AG04450 (cell line): ENCODE measurements around the gene ZNF594. TPM values are rescaled to one million over a fixed set of nuclear protein-coding genes. Genes with fewer than 3 reads are reported as not detected.
"Not testable (repeated sequence)": the region's sequence is repeated elsewhere in the genome, so short reads cannot be mapped to it uniquely, and the experiment has no call there.

Experiments
- CTCF ChIA-PET: fragments of 300-600, 350-600 bp; formaldehyde crosslinking; extraction: SDS; loops from one replicate; lab custom pipeline; 2022; ENCODE audit warnings: antibody characterized with exemption, inconsistent platforms; lab: Charles Lee
- POLR2A ChIA-PET: fragments of 350-600 bp; formaldehyde crosslinking; extraction: SDS; loops from one replicate; lab custom pipeline; 2021; ENCODE audit warnings: antibody characterized with exemption, inconsistent platforms; lab: Yijun Ruan, JAX
- DNase-seq: peaks from one replicate; pipeline ENCODE4 v3.0.0-alpha.2; 2011; ENCODE audit warnings: low read depth, low spot score
- H3K27ac ChIP-seq: one replicate; pipeline ENCODE4 v1.5.1; 2012; ENCODE audit warnings: low read depth, low read length, control low read depth
- H3K27me3 ChIP-seq: one replicate; pipeline ENCODE4 v1.6.0; 2012; ENCODE audit warnings: low read length; ENCODE audit not compliant: control insufficient read depth, insufficient read depth
- H3K4me3 ChIP-seq: 2 replicates; pipeline ENCODE4 v1.5.1; 2011; ENCODE audit warnings: mild to moderate bottlenecking, low read depth, low read length, control low read depth
- H3K9me3 ChIP-seq: 2 replicates; pipeline ENCODE4 v1.5.1; 2012; ENCODE audit warnings: low read length; ENCODE audit not compliant: control insufficient read depth, insufficient read depth
- CTCF ChIP-seq: IDR thresholded peaks from 2 replicates; pipeline ENCODE4 v1.5.1; 2011; ENCODE audit warnings: low read depth, low read length, control low read depth, inconsistent platforms
- polyA minus RNA-seq: library from RNA; depleted of rRNA, polyadenylated mRNA; stranded (reverse); fragments of >200 nt; gene quantifications from 2 replicates; pipeline ENCODE4 v1.2.3, GENCODE V29; 2011; rRNA and poly(A)+ RNA removed
- polyA plus RNA-seq: library from polyadenylated mRNA; depleted of rRNA; stranded (reverse); fragments of >200 nt; gene quantifications from 2 replicates; pipeline ENCODE4 v1.2.3, GENCODE V29; 2011; rRNA removed

The ZNF594 gene
- polyA plus RNA-seq (3.6 and 4.5 TPM in 2 replicates), polyA minus RNA-seq (2.6 and 4.6 TPM in 2 replicates)

- H3K27me3 ChIP-seq, result no peaks in the 10 kb centered on the region
- H3K4me3 ChIP-seq, result peak within 1 kb of the TSS; percentile 85
- DNase-seq, result peak; percentile 89
- CTCF ChIA-PET, result interaction anchor here (0.6 to 1.8 kb wide), 5 partner anchors 9 to 247 kb away, joined by 3 to 6 read pairs (median 4); partner anchors contain the start of gene C1QBP
- TF ChIP-seq CTCF, result peak; percentile 67
- peak within 1 kb of the TSS; percentile 65 for H3K27ac ChIP-seq
- peaks cover 35% of the 10 kb centered on the region for H3K9me3 ChIP-seq
- POLR2A ChIA-PET, result interaction anchor here (0.6 to 1.0 kb wide), 8 partner anchors 14 to 318 kb away, joined by 3 to 7 read pairs (median 4); partner anchors contain the start of gene RABEP1
Observed at GRCh38 chr17:5191541-5192417, at the start of gene ZNF594. Gene ZNF594, minus strand, starts transcription at chr17:5191868. Its CDS starts 7,612 bp downstream, at chr17:5184256.

GRCh38 chr17:5239769-5240168 lies 48.1 kb upstream of the ZNF594 start:
- H3K4me3 ChIP-seq, H3K9me3 ChIP-seq, H3K27me3 ChIP-seq, DNase-seq, H3K27ac ChIP-seq, POLR2A ChIA-PET: not testable (repeated sequence)
- CTCF ChIA-PET, result interaction anchor here (0.6 to 1.7 kb wide), 2 partner anchors 9 to 13 kb away, joined by 3 to 7 read pairs; no protein-coding TSS in a partner anchor

GRCh38 chr17:5238333-5238732 lies 46.7 kb upstream of the ZNF594 start:
- Histone ChIP-seq H3K27ac (no peak overlapping the region), H3K27me3 (no peaks in the 10 kb centered on the region), H3K4me3 (no peak overlapping the region), H3K9me3 (no peaks in the 10 kb centered on the region)
- POLR2A ChIA-PET, result no interaction called here
- no peak for DNase-seq
- no peak for TF ChIP-seq CTCF
- CTCF ChIA-PET, result interaction anchor here (0.7 to 1.7 kb wide), 2 partner anchors 10 to 22 kb away, joined by 3 to 7 read pairs; no protein-coding TSS in a partner anchor

GRCh38 chr17:5237541-5238016 lies 45.9 kb upstream of the ZNF594 start:
- DNase-seq, result no peak
- POLR2A ChIA-PET, result no interaction called here
- peak; percentile 59 for TF ChIP-seq CTCF
- H3K27me3 ChIP-seq, result no peaks in the 10 kb centered on the region
- no peaks in the 10 kb centered on the region for H3K9me3 ChIP-seq
- CTCF ChIA-PET, result interaction anchor here (0.5 to 1.4 kb wide), 8 partner anchors 10 to 319 kb away, joined by 3 to 9 read pairs (median 4); no protein-coding TSS in a partner anchor
- no peak overlapping the region for H3K4me3 ChIP-seq
- no peak overlapping the region for H3K27ac ChIP-seq

- H3K27me3 ChIP-seq, result no peaks in the 10 kb centered on the region
- ChIA-PET POLR2A (no interaction called here), CTCF (interaction anchor here (1.1 to 1.4 kb wide), 4 partner anchors 11 to 36 kb away, joined by 4 to 5 read pairs (median 4); no protein-coding TSS in a partner anchor)
- H3K27ac ChIP-seq, result no peak overlapping the region
- TF ChIP-seq CTCF, result no peak
- no peak overlapping the region for H3K4me3 ChIP-seq
- no peak for DNase-seq
- H3K9me3 ChIP-seq, result no peaks in the 10 kb centered on the region
Observed at GRCh38 chr17:5236938-5237540, 45.4 kb upstream of the ZNF594 start.
